H54 (cell line): Measurements from ENCODE around the gene RBMS1.

ENCODE experiments used
- DNase-seq: peaks from one replicate; pipeline ENCODE4 v3.0.0; 2011; ENCODE audit warnings: low spot score, mixed read lengths; ENCODE audit not compliant: insufficient read length
- FAIRE-seq: peaks from 3 replicates; lab custom pipeline; 2011; peaks lifted over from hg19 to GRCh38; lab: Jason Lieb, UNC
- POLR2A ChIP-seq: IDR thresholded peaks from 2 replicates; pipeline ENCODE4 v1.6.1; 2011; ENCODE audit warnings: low read depth, mild to moderate bottlenecking, low read length

RBMS1 gene

DNA sequence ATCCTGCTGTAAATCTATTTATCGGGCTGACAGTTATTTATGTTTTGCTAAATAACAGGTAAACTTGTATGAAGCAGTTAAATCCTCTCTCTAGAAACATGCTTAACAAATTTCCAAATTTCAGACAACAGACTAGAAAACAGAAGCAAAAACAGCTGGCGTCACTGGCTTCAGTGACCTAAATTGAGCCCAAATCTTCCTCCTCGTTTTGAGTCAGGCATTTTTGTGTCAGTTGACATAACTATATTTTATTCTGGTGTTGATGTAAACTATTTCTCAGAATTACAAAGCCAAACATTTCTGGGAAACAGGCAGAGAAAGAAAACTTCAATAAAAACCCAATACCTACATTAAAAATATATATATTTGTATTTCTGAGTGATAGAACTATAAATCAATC is 21.7 kb downstream of the RBMS1 start:
- FAIRE-seq = no peak
- no peak for DNase-seq
- no peak for TF ChIP-seq POLR2A

DNA sequence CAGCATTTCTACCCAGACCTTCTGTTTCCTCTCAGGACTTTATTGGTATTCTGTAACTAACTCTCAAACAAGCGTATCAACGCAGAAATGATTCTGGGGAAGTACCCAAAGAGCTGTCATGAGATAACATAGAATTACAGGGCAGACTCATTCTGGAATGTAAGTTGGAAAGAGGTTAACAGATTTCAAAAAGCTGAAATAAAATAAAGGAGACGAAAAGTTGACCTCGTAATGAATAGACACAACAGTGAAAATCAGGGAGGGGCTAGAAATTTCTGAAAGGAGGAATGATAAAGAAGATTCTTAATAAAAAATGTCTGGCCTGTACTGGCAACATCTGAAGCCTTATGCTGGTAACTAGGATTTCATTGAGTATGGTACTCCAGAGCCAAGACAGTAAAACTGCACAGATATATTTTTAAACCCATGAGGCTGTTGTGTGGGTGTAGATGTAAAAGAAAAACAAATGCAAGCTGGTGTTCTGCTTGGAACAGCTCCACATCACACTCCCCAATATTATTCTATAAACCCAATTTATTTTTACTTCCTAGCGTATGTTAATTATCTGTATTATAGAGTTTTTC is 23.9 kb downstream of the RBMS1 start:
- no peak for TF ChIP-seq POLR2A
- FAIRE-seq = no peak
- DNase-seq = no peak

DNA sequence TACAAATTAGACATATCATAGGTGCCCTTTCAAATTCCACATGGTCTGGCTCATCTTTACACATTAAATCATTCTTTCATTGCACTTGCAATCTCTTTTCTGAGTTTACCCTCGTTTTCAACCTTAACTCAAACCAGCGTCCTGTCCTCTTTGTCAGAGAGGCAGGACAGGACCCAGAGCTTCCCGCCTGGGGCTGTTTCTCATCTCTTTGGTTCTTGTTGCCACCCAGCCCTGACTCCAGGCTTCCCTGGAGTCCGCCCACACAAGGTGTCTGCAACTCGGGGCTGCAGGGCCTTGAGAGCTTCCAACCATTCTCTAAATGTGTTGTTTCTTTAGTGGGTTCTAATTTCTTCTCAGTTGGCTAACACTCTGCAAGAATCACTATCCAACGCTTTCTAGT is 24.4 kb downstream of the RBMS1 start:
- TF ChIP-seq POLR2A = no peak
- DNase-seq = no peak
- no peak for FAIRE-seq

DNA sequence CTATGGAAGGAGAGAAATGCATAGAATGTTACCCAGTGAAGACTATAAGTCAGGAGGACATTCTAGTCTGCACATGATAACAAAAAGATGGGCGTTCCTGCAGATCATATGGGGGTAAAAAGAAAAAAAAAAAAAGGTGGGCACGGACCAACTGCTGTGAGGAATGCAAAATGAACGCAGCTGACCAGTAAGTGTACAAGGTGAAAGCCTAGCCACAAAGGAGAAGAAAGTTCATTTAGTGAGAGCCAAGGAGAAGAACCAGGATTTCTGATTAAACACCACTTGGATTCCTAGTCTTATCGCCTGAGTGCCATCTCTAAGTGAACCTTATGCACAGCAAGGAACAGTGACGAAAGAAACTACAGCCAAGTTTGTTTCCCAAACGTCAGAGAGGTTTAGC is 26.5 kb downstream of the RBMS1 start:
- FAIRE-seq (no peak), DNase-seq (no peak)
- TF ChIP-seq POLR2A = no peak

DNA sequence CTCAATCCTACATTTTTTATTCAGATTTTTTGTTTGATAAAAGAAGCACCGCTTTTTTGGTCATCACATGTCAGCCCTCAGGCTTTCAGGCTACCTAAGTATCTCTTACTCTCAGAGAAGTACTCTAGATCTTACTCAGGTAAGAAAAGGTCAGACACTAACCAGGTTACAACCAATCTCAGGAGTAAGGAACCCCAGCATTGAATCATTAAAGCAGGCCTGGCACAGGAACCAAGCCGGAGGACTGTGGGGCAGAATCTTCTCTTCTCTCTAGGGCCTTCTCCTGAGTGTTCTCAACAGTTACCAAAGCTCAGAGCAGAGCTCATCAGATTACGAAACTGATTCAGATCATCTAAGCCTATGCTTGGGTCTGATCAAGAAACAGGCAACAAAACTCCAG is 28.2 kb downstream of the RBMS1 start:
- DNase-seq (no peak), FAIRE-seq (no peak)
- no peak for TF ChIP-seq POLR2A

DNA sequence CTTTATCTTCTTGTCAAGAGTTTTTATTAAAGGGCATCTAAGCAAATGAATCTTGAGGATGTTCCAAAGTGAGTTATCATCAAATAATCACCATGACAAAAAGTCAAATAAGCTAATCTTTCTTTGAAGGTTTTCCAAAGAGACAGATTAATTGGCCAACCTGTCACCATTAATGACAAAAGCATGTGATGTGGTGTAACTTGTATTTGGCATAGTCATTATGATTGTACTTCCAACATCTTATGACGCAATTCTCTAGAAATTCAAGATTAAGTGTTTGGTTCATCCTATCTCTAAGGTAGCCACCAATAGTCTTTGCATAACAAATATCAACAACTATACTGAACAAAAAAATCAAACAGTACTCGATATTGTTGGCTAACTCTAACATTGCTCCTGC is 28.6 kb downstream of the RBMS1 start:
- DNase-seq (no peak), FAIRE-seq (no peak)
- no peak for TF ChIP-seq POLR2A

DNA sequence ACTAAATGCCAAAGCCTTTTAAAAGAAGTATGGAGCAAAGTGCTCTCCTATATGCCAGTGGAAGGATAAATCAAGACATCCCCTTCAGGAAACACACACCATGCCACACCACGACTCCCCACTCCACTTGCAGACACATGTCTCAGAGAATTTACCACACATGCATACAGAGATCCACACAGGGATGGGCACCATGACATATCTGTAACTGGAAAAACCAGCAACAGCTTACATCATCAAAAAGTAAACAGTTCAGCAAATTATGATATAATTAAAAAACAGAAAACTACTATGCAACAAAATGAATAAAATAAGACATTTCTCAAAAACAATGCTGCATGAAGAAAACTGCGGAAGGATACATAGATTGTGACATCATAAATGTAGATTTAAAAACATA is 29.6 kb downstream of the RBMS1 start:
- no peak for TF ChIP-seq POLR2A
- FAIRE-seq = no peak
- no peak for DNase-seq

DNA sequence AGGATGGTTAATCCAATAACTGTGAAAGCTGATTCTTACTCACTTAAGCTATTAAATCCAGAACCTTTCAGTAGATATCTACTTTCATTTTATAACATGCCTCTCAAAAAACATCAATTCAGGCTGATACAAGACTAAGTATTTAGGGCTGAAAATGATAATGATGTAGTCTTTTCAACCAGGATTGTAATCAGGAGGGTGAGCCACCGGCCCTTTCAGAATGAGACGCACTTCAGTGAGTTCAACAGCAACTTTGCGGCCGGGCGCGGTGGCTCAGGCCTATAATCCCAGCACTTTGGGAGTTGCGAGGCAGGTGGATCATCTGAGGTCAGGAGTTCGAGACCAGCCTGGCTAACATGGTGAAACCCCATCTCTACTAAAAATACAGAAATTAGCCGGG is 30.4 kb downstream of the RBMS1 start:
- DNase-seq (no peak), FAIRE-seq (no peak)
- no peak for TF ChIP-seq POLR2A

DNA sequence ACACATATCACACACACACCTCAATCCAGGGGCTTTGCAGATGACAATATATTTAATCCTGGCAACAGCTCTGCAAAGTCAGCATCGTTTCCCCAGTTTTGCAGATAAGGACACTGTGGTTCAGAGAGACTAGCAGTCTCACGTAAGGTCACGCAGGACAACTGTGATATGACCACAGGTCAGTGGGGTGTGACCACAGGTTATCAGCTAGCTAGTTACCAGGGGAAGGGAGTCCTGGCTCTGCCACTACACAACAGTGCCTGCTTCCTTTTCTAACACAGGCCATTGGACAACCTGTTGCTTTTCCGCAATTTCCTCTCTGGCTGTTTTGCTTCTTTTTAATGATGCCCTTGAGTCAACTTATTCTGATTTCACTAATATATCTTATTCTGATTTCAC is 33.3 kb downstream of the RBMS1 start:
- FAIRE-seq (no peak), DNase-seq (no peak)
- no peak for TF ChIP-seq POLR2A

DNA sequence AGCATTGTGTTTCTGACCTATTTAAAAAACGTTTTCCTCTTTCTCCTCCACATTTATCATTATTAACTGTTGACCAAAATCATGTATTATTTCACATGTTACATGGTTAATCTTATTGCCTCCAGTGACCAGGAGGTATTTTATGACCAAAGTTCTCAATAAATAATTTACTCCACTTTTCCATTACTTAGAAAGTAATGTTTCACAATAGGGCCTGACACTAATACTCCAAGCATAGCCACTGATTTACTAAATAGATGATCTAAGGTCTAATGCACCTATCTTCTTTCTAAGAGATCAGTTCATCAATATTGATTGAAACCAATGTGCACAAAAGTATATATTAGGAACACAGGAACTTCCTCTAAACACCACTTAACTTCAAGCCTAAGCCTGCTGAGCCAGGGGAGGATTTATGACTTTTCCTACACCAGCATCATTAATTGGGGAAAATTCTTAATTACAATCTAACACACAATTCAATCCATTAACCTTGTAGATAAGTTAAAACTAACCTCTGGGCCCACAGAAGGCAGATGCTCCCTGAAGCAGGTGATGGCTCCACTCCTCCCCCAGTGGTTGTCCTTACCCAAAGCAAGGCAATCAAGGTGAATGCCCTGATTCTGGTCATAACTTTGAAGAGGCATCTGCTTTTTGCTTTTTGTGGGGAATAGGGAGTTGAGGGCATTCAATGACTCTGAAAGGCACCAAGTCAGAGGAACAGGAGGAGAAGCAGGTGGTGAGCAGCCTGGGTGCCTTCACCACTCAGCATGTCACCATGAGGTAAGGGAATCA is 33.9 kb downstream of the RBMS1 start:
- DNase-seq = no peak
- FAIRE-seq = no peak
- TF ChIP-seq POLR2A = no peak

DNA sequence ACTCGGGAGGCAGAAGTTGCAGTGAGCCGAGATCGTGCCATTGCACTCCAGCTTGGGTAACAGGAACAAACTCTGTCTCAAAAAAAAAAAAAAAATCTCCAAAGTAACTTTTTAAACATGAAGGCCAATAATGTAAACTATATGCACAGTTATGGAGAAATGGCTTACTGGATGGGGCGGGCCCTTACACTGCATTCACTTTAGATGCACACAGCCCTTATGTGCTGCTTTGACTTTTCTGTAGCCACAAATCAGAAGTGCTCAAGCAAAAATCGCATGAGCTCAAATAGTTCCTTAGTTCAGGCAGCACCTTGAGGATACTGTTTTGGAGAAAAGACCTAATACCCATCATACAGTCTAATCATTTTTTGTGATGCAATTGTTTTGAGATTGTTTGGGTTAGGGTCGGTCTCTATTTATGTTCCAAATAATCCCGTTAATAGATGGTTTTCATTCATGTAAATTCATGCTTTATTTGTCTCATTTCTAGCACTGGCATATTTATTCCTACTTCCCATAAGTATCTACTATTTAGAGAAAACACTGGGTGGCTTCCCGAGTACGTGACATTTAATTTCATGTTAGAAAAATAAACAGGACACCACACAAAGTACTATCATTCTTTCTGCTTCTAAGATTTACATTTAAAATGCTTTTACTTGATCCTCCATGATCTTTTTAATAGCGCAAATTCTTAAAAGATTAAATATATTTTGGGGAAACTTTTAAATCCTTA is 34.7 kb downstream of the RBMS1 start:
- DNase-seq = no peak
- no peak for TF ChIP-seq POLR2A
- no peak for FAIRE-seq

DNA sequence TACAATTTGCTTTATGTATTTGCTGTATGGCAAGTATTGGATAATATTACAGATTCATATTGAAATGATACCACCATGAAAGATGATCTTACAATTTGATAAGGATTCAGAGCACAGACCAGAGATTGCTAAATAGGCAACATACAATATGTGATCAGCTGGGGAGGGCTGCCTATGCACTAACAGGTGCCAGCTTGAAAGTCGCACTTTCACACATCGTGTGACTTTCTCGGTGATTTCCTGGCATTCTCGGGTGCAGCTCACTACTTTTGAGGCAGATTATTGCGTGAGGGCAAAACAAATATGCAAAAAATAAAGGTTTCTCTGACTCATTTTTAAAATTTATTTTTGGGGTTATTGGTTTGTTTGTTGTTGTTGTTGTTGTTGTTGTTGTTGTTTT is 36.0 kb downstream of the RBMS1 start:
- no peak for TF ChIP-seq POLR2A
- FAIRE-seq (no peak), DNase-seq (no peak)

DNA sequence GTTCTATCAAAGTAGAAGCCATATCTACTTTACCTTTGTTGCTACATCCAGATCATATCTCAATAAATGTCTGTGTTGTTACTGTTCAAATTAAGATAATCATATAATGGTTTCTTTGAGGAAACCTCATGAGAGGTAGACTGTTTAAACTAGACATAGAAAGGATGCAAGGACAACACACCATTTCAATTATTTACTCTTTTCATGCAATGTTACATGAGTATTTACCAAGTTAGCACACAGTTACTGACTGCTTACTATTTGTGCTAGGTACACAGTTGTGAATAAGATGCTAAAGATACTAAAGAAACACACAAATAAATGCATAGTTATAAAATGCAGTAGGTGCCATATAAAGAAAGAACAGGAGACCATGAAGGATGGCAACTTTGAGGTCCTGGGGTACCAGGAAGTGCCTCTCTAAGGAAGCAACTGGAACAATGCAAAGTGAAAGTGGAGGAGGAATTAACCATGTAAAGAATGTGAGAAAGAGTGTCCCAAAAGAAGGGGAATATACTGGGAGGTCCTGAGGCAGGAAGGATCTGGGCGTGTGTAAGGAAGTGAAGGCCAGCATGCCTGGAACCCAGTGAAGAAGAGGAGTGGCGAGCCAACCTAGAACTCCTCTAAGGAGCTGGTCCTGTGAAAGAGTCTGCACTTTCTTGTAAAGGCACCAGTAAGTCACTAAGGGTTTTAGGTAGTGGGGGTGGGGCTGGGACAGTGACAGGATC is 39.4 kb downstream of the RBMS1 start:
- TF ChIP-seq POLR2A = no peak
- FAIRE-seq (no peak), DNase-seq (no peak)

DNA sequence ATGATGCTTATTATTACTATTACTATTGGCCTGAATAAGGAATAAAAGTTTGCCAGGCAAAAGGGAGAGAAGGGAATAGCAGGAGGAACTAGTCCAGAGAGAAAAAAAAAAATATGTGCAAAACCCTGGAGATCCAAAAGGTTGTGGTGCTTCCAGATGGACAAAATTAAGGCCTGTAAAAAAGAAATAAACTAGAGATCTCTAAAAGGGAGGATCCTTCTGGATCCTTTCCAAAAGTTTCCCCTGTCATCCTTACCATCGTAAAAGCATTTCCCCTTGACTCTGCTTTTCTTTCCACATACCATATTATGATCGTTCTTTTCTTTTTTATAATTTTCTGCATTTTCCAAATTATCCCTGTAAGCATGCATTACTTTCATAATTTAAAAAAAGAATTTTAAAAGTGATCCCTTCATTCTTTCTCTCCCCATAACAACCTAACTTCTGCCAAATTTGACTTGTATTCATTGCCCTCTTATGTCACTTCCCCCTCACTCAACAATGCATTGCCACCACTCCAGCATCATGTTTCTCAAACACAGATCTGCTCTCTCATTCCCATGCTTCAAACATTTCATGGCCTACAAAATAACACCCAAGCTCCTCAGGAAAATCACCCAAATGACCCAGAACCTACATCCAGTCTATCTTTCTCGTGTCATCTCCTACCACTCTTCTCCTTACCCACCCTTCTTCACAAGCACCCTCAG is 40.3 kb downstream of the RBMS1 start:
- no peak for DNase-seq
- TF ChIP-seq POLR2A = no peak

More for the DNA sequence above, 40.3 kb downstream of the RBMS1 start:
- FAIRE-seq = no peak
